Loucy (cell line): ENCODE measurements around the gene STRN4.

Experiments
- H2AFZ ChIP-seq: fragments of 200-600 bp; sonication (generic); 2 replicates; pipeline ENCODE4 v1.6.0; 2016; ENCODE audit warnings: antibody characterized with exemption, mild to moderate bottlenecking, low read length, moderate library complexity
- H3F3A ChIP-seq: fragments of 200-600 bp; 2 replicates; pipeline ENCODE4 v1.6.0; 2016; ENCODE audit warnings: antibody characterized with exemption, low read depth, mild to moderate bottlenecking
- H3K27me3 ChIP-seq: fragments of 200-600 bp; sonication (generic); 2 replicates; pipeline ENCODE4 v1.6.1; 2014; ENCODE audit warnings: low read length, mild to moderate bottlenecking; ENCODE audit not compliant: insufficient read depth, poor library complexity, severe bottlenecking
- H3K36me3 ChIP-seq: fragments of 200-600 bp; sonication (generic); 2 replicates; pipeline ENCODE4 v1.6.1; 2016; ENCODE audit warnings: low read length; ENCODE audit not compliant: insufficient read depth
- H3K4me1 ChIP-seq: fragments of 200-600 bp; sonication (generic); 2 replicates; pipeline ENCODE4 v1.5.1; 2014; ENCODE audit warnings: low read length, mild to moderate bottlenecking; ENCODE audit not compliant: insufficient read depth, poor library complexity, severe bottlenecking
- H3K4me2 ChIP-seq: fragments of 200-600 bp; sonication (generic); 2 replicates; pipeline ENCODE4 v1.6.0; 2014; ENCODE audit warnings: antibody characterized with exemption, low read length, low read depth, mild to moderate bottlenecking; ENCODE audit not compliant: poor library complexity, severe bottlenecking
- H3K4me3 ChIP-seq: fragments of 200-600 bp; sonication (generic); 2 replicates; pipeline ENCODE4 v1.5.1; 2014; ENCODE audit warnings: low read length, mild to moderate bottlenecking, mixed read lengths; ENCODE audit not compliant: poor library complexity, severe bottlenecking
- H3K79me2 ChIP-seq: fragments of 200-600 bp; sonication (generic); 2 replicates; pipeline ENCODE4 v1.6.1; 2014; ENCODE audit warnings: low read length; ENCODE audit not compliant: insufficient read depth
- H3K9ac ChIP-seq: fragments of 200-600 bp; sonication (generic); 2 replicates; pipeline ENCODE4 v1.6.0; 2014; ENCODE audit warnings: mild to moderate bottlenecking, low read depth, low read length, moderate library complexity; ENCODE audit not compliant: poor library complexity, severe bottlenecking
- H3K9me2 ChIP-seq: fragments of 200-600 bp; sonication (generic); replicated peaks from 2 replicates; pipeline ENCODE4 v1.6.1; 2016; ENCODE audit warnings: low read depth, low read length, mixed read lengths
- H3K9me3 ChIP-seq: fragments of 200-600 bp; sonication (generic); 2 replicates; pipeline ENCODE4 v1.6.1; 2014; ENCODE audit warnings: mild to moderate bottlenecking, antibody characterized with exemption, low read length, low read depth; ENCODE audit not compliant: insufficient read depth
- H4K20me1 ChIP-seq: fragments of 200-600 bp; sonication (generic); 2 replicates; pipeline ENCODE4 v1.6.0; 2014; ENCODE audit warnings: antibody characterized with exemption, low read length, mild to moderate bottlenecking; ENCODE audit not compliant: insufficient read depth, poor library complexity, severe bottlenecking
- CTCF ChIP-seq: fragments of 200-600 bp; sonication (generic); conservative IDR thresholded peaks from 2 replicates; pipeline ENCODE4 v1.5.1; 2014; ENCODE audit warnings: mild to moderate bottlenecking, antibody characterized with exemption, low read length
- EZH2phosphoT487 ChIP-seq: fragments of 200-600 bp; IDR thresholded peaks from 2 replicates; pipeline ENCODE4 v1.6.1; 2018; ENCODE audit warnings: antibody characterized with exemption, mild to moderate bottlenecking, moderate library complexity, borderline replicate concordance

STRN4 gene

GRCh38 chr19:46716672-46717033 lies 29.6 kb downstream of the STRN4 start:
- Histone ChIP-seq H3K9me3 (no peaks in the 10 kb centered on the region), H3K4me3 (peak overlapping the region; percentile 85), H3K9me2 (no peaks in the 10 kb centered on the region), H3K36me3 (peaks cover 22% of the 10 kb centered on the region; the same call in 1 of the 2 replicates), H3K79me2 (peaks cover 54% of the 10 kb centered on the region), H3K9ac (peak overlapping the region; percentile 100), H3K4me2 (peak overlapping the region; percentile 98), H3F3A (peaks cover 16% of the 10 kb centered on the region), H3K27me3 (peaks cover 8% of the 10 kb centered on the region), H2AFZ (no peak overlapping the region), H4K20me1 (peaks cover 29% of the 10 kb centered on the region), H3K4me1 (peaks cover 57% of the 10 kb centered on the region)
- TF ChIP-seq EZH2phosphoT487: no peak
- no peak for TF ChIP-seq CTCF

GRCh38 chr19:46715975-46716671 lies 30.1 kb downstream of the STRN4 start:
- peaks cover 52% of the 10 kb centered on the region for H3K4me1 ChIP-seq
- H3K79me2 ChIP-seq: peaks cover 57% of the 10 kb centered on the region

GRCh38 chr19:46715620-46715974 lies 30.7 kb downstream of the STRN4 start:
- Histone ChIP-seq H3F3A (peaks cover 16% of the 10 kb centered on the region), H2AFZ (no peak overlapping the region), H3K4me1 (peaks cover 47% of the 10 kb centered on the region), H3K27me3 (peaks cover 8% of the 10 kb centered on the region), H3K9me3 (no peaks in the 10 kb centered on the region), H3K9me2 (no peaks in the 10 kb centered on the region), H3K36me3 (peaks cover 17% of the 10 kb centered on the region; the same call in 1 of the 2 replicates), H3K9ac (peak overlapping the region; percentile 100), H3K79me2 (peaks cover 62% of the 10 kb centered on the region), H4K20me1 (peaks cover 36% of the 10 kb centered on the region), H3K4me2 (peak overlapping the region; percentile 98), H3K4me3 (peak overlapping the region; percentile 85)
- TF ChIP-seq CTCF: no peak
- TF ChIP-seq EZH2phosphoT487: no peak

More at GRCh38 chr19:46715975-46716671, 30.1 kb downstream of the STRN4 start:
- Histone ChIP-seq H3K9ac (peak overlapping the region; percentile 100), H3K36me3 (peaks cover 18% of the 10 kb centered on the region; the same call in 1 of the 2 replicates), H4K20me1 (peaks cover 31% of the 10 kb centered on the region), H3K4me3 (peak overlapping the region; percentile 85), H3K27me3 (peaks cover 8% of the 10 kb centered on the region), H3K9me2 (no peaks in the 10 kb centered on the region), H3K4me2 (peak overlapping the region; percentile 98), H2AFZ (no peak overlapping the region), H3F3A (peaks cover 16% of the 10 kb centered on the region), H3K9me3 (no peaks in the 10 kb centered on the region)
- TF ChIP-seq CTCF (peak; percentile 43), EZH2phosphoT487 (no peak)
